Measurements from ENCODE around the gene LUZP1.

- TF ChIP-seq NFE2L1 (CRISPR knock-in tag; IDR thresholded peaks at IDR 0.05) (no peak), SMAD4 (CRISPR knock-in tag; IDR thresholded peaks at IDR 0.05) (no peak), ETV6 (CRISPR knock-in tag; IDR thresholded peaks at IDR 0.05) (no peak; the same call in 1 of the 2 replicates), USF2 (CRISPR knock-in tag; IDR thresholded peaks at IDR 0.05) (no peak)
Measured at GRCh38 chr1:23167353-23168078, 1.1 kb downstream of the LUZP1 start.
